Naive thymus-derived CD4-positive, alpha-beta T cell (primary cell): ENCODE results near the gene AP5B1. TPM values are rescaled to one million over a fixed set of nuclear protein-coding genes. Genes with fewer than 3 reads are reported as not detected.
"Not testable (repeated sequence)": the region's sequence is repeated elsewhere in the genome, so short reads cannot be mapped to it uniquely, and the experiment has no call there.

ENCODE experiments used
- ATAC-seq: fragments of 150-1000 bp; cut with Tn5 transposase; 2 replicates; pipeline ENCODE4 v1.10.0; 2021; ENCODE audit warnings: mild to moderate bottlenecking, moderate library complexity
- CTCF ChIA-PET: fragments of 350-600 bp; sonication (Branson Sonifier 250); formaldehyde crosslinking; loops from one replicate; lab custom pipeline; 2021; ENCODE audit warnings: antibody characterized with exemption; lab: Charles Lee
- POLR2A ChIA-PET: fragments of 350-600 bp; sonication (Branson Sonifier 250); formaldehyde crosslinking; loops from one replicate; lab custom pipeline; 2021; ENCODE audit warnings: antibody characterized with exemption, inconsistent platforms; lab: Charles Lee
- DNase-seq, 9 donors: peaks; one replicate each; pipeline versions ENCODE4 v3.0.0 to v3.0.0-alpha.2; 2020 to 2022; ENCODE audit warnings: mixed read lengths in 1 of 9
- H3K27ac ChIP-seq: one replicate; pipeline ENCODE4 v1.7.0; 2013; ENCODE audit warnings: mild to moderate bottlenecking, low read depth, low read length, moderate library complexity
- H3K27me3 ChIP-seq, 2 donors: one replicate each; pipeline ENCODE4 v1.7.0; 2013; ENCODE audit warnings: low read length in 2 of 2, mild to moderate bottlenecking in 2 of 2, moderate library complexity in 2 of 2; ENCODE audit not compliant: control insufficient read depth in 2 of 2, insufficient read depth in 2 of 2
- H3K36me3 ChIP-seq, 3 experiments: 1 replicate in 2 of 3; 2 replicates in 1 of 3; pipeline ENCODE4 v1.7.0; 2013; ENCODE audit warnings: low read length in 3 of 3, mild to moderate bottlenecking in 3 of 3, moderate library complexity in 1 of 3; ENCODE audit not compliant: insufficient read depth in 3 of 3, control insufficient read depth in 2 of 3
- H3K4me1 ChIP-seq, 2 donors: one replicate each; pipeline ENCODE4 v1.7.0; 2013; ENCODE audit warnings: low read length in 2 of 2, mild to moderate bottlenecking in 2 of 2, moderate library complexity in 1 of 2; ENCODE audit not compliant: control insufficient read depth in 2 of 2, insufficient read depth in 2 of 2
- H3K4me3 ChIP-seq: 2 replicates; pipeline ENCODE4 v1.7.0; 2013; ENCODE audit warnings: mild to moderate bottlenecking, low read length
- H3K9me3 ChIP-seq, 3 experiments: 1 replicate in 2 of 3; 2 replicates in 1 of 3; pipeline ENCODE4 v1.7.0; 2013; ENCODE audit warnings: low read length in 3 of 3; ENCODE audit not compliant: control insufficient read depth in 2 of 3
- H3K27ac Mint-ChIP-seq, 9 donors: one replicate each; pipeline ENCODE4 v1.8.0; 2020 to 2022; ENCODE audit warnings: mixed read lengths in 9 of 9, mild to moderate bottlenecking in 8 of 9, moderate library complexity in 5 of 9, inconsistent platforms in 2 of 9
- H3K27me3 Mint-ChIP-seq, 5 donors: one replicate each; pipeline ENCODE4 v1.8.0; 2021 to 2022; ENCODE audit warnings: mixed read lengths in 5 of 5, mild to moderate bottlenecking in 1 of 5
- H3K36me3 Mint-ChIP-seq, 5 donors: one replicate each; pipeline ENCODE4 v1.8.0; 2020 to 2022; ENCODE audit warnings: mixed read lengths in 5 of 5, mild to moderate bottlenecking in 3 of 5, inconsistent platforms in 1 of 5
- H3K4me1 Mint-ChIP-seq, 7 donors: one replicate each; pipeline ENCODE4 v1.8.0; 2020 to 2022; ENCODE audit warnings: mixed read lengths in 7 of 7, mild to moderate bottlenecking in 3 of 7, inconsistent platforms in 1 of 7
- H3K4me3 Mint-ChIP-seq, 10 donors: one replicate each; pipeline ENCODE4 v1.8.0; 2020 to 2022; ENCODE audit warnings: mild to moderate bottlenecking in 10 of 10, mixed read lengths in 10 of 10, moderate library complexity in 6 of 10, inconsistent platforms in 2 of 10
- H3K9me3 Mint-ChIP-seq, 11 donors: one replicate each; pipeline ENCODE4 v1.8.0; 2020 to 2022; ENCODE audit warnings: mixed read lengths in 11 of 11, mild to moderate bottlenecking in 4 of 11, inconsistent platforms in 1 of 11, moderate library complexity in 1 of 11
- intact Hi-C, 2 donors: fragments of 100-400 bp; cut with micrococcal nuclease; formaldehyde crosslinking; loops; one replicate each; pipeline ENCODE4 v1.15.1; 2023
- polyA plus RNA-seq, 2 donors: library from polyadenylated mRNA; unstranded; fragments of 300-500 nt; fragmentation: Illumina TruSeq; gene quantifications; one replicate each; pipeline ENCODE4 v1.2.3, GENCODE V29; 2021
- total RNA-seq, 6 experiments: library from RNA in 5 of 6; stranded (reverse) in 5 of 6; gene quantifications; 1 replicate in 5 of 6; 2 replicates in 1 of 6; pipeline ENCODE4 v1.2.3 and lab custom pipeline; 2021 to 2026

Gene AP5B1
- total and polyA plus RNA-seq, 7 experiments from 2014 or later: 8.8 to 31.0 (median 21.7) TPM

DNA sequence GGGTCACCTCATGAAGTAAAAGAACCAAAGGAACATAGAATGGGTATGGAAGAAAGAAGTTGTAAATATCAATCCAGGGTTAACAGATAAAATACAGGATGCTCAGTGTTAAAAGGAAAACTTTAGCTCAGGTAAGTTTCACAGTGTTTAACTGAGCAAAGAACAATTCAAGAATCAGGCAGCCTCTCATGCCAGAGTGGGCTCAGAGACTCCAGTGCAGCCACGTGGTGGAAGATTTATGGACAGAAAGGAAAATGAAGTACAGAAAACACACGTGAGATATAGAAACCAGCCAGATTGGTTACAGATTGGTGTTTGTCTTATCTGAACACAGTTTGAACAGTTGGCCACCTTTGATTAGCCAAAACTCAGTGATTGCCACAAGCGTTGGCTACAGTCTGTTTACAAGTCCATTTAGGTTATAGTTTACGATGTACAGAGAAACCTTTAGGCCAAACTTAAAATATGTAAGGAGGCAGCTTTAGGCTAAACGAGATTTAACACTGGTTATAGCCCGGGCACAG, 9.1 kb downstream of the AP5B1 start:
- no peaks in the 10 kb centered on the region for H3K27me3 Mint-ChIP-seq
- no peaks in the 10 kb centered on the region for H3K9me3 Mint-ChIP-seq
- H3K4me1 Mint-ChIP-seq: peaks cover 5 to 14% (median 11%) of the 10 kb centered on the region in 7 donors
- intact Hi-C loops: loop anchor here in 1 of 2 donors (2.0 kb wide), 1 partner anchor 145 kb away; no protein-coding TSS in a partner anchor
- ChIA-PET CTCF (interaction anchor here (0.7 to 2.5 kb wide), 4 partner anchors 8 to 77 kb away, joined by 3 to 21 read pairs (median 3); no protein-coding TSS in a partner anchor), POLR2A (interaction anchor here (1.1 kb wide), 1 partner anchor 129 kb away, joined by 3 read pairs; no protein-coding TSS in a partner anchor)
- no peak for ATAC-seq
- peaks cover 0 to 3% (median 0%) of the 10 kb centered on the region in 3 experiments for H3K36me3 ChIP-seq
- H3K9me3 ChIP-seq: no peaks in the 10 kb centered on the region
- H3K27ac Mint-ChIP-seq: no peak overlapping the region
- no peaks in the 10 kb centered on the region for H3K27me3 ChIP-seq
- no peaks in the 10 kb centered on the region for H3K4me1 ChIP-seq
- H3K4me3 Mint-ChIP-seq: no peak overlapping the region
- H3K27ac ChIP-seq: no peak overlapping the region
- no peak overlapping the region for H3K4me3 ChIP-seq
- DNase-seq: no peak
- peaks cover 0 to 4% (median 0%) of the 10 kb centered on the region in 5 donors for H3K36me3 Mint-ChIP-seq

GRCh38 chr11:65770951-65771567, 9.7 kb downstream of the AP5B1 start:
- no peaks in the 10 kb centered on the region for H3K9me3 Mint-ChIP-seq
- peaks cover 0 to 4% (median 0%) of the 10 kb centered on the region in 5 donors for H3K36me3 Mint-ChIP-seq
- no peak overlapping the region for H3K4me3 Mint-ChIP-seq
- no peak for DNase-seq
- no peaks in the 10 kb centered on the region for H3K27me3 Mint-ChIP-seq
- Histone ChIP-seq H3K9me3 (no peaks in the 10 kb centered on the region), H3K27ac (no peak overlapping the region), H3K4me3 (no peak overlapping the region), H3K27me3 (no peaks in the 10 kb centered on the region), H3K36me3 (no peaks in the 10 kb centered on the region), H3K4me1 (no peaks in the 10 kb centered on the region)
- ChIA-PET POLR2A (interaction anchor here (0.9 to 1.8 kb wide), 4 partner anchors 9 to 128 kb away, joined by 3 to 9 read pairs (median 4); partner anchors contain the start of gene KAT5), CTCF (interaction anchor here (0.6 to 2.5 kb wide), 10 partner anchors 9 to 145 kb away, joined by 3 to 21 read pairs (median 3); partner anchors contain the start of genes KAT5 and OVOL1)
- intact Hi-C loops: loop anchor here in 1 of 2 donors (1.0 to 2.0 kb wide), 2 partner anchors 60 to 144 kb away; no protein-coding TSS in a partner anchor
- peak overlapping the region in 1 of 9 donors; percentile 39 for H3K27ac Mint-ChIP-seq
- no peak for ATAC-seq
- H3K4me1 Mint-ChIP-seq: peaks cover 4 to 13% (median 8%) of the 10 kb centered on the region in 7 donors

GRCh38 chr11:65767806-65768205, 13.0 kb downstream of the AP5B1 start:
- H3K9me3 Mint-ChIP-seq, DNase-seq, H3K27me3 ChIP-seq, intact Hi-C loops, H3K36me3 ChIP-seq, H3K4me1 ChIP-seq, H3K27ac Mint-ChIP-seq, H3K27me3 Mint-ChIP-seq, H3K36me3 Mint-ChIP-seq, H3K4me3 ChIP-seq, H3K4me3 Mint-ChIP-seq, H3K9me3 ChIP-seq, H3K27ac ChIP-seq: not testable (repeated sequence)
- peaks cover 4 to 13% (median 6%) of the 10 kb centered on the region in 7 donors for H3K4me1 Mint-ChIP-seq
- ChIA-PET CTCF (interaction anchor here (0.7 to 0.8 kb wide), 2 partner anchors 39 to 56 kb away, joined by 3 read pairs; no protein-coding TSS in a partner anchor), POLR2A (interaction anchor here (0.6 kb wide), 1 partner anchor 40 kb away, joined by 3 read pairs; no protein-coding TSS in a partner anchor)
- ATAC-seq: peak; percentile 44

DNA sequence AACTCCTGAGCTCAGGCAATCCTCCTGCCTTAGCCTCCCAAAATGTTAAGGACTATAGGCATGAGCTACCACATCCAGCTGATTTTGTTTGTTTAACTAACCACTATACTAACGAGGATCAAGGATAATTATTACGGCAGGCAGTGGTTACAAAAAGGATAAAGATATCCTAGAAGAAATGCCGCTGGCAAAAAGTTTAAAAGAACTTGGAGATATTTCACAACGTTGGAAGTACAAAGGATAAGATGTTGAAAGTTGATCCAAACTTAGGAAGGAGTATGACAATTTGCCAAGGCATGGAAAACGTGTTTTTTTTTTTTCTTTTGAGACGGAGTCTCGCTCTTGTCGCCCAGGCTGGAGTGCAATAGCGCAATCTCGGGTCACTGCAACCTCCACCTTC, 13.4 kb downstream of the AP5B1 start:
- no peaks in the 10 kb centered on the region for H3K36me3 Mint-ChIP-seq
- H3K4me3 Mint-ChIP-seq: no peak overlapping the region
- no peaks in the 10 kb centered on the region for H3K36me3 ChIP-seq
- H3K4me1 ChIP-seq: no peaks in the 10 kb centered on the region
- H3K27ac Mint-ChIP-seq: no peak overlapping the region
- intact Hi-C loops: no loop called here
- no peaks in the 10 kb centered on the region for H3K27me3 ChIP-seq
- no peaks in the 10 kb centered on the region for H3K9me3 ChIP-seq
- H3K4me1 Mint-ChIP-seq: peaks cover 3 to 13% (median 6%) of the 10 kb centered on the region in 7 donors
- CTCF ChIA-PET: interaction anchor here (0.5 to 0.8 kb wide), 3 partner anchors 38 to 222 kb away, joined by 3 read pairs; no protein-coding TSS in a partner anchor
- no peak overlapping the region for H3K4me3 ChIP-seq
- POLR2A ChIA-PET: no interaction called here
- H3K9me3 Mint-ChIP-seq: no peaks in the 10 kb centered on the region
- ATAC-seq (no peak), DNase-seq (no peak)
- no peaks in the 10 kb centered on the region for H3K27me3 Mint-ChIP-seq
- no peak overlapping the region for H3K27ac ChIP-seq

DNA sequence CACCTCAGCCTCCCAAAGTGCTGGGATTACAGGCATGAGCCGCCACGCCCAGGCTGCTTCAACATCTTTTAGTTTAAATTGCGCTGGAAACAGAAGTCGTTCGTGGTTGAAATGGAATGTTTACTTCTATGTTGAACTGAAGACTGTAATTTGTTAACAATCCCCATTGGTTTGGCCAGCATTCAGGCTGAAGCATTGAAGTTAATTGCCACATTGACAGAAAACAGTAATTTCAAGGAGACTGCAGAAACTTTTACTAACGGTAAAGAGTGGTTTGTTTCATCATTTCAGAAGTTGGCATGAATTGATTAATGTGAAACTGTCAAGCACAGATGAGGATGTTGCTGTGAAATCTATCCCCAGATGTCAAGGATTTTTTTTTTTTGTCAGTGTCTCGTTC, 14.2 kb downstream of the AP5B1 start:
- H3K36me3 Mint-ChIP-seq: no peaks in the 10 kb centered on the region
- intact Hi-C loops: no loop called here
- ChIA-PET CTCF (no interaction called here), POLR2A (no interaction called here)
- H3K27ac Mint-ChIP-seq: no peak overlapping the region
- ATAC-seq (no peak), DNase-seq (no peak)
- H3K9me3 Mint-ChIP-seq: peaks cover 0 to under 1% (median 0%) of the 10 kb centered on the region in 11 donors
- H3K27me3 Mint-ChIP-seq: peaks cover 0 to under 1% (median 0%) of the 10 kb centered on the region in 5 donors
- Histone ChIP-seq H3K27ac (no peak overlapping the region), H3K4me1 (no peaks in the 10 kb centered on the region), H3K4me3 (no peak overlapping the region), H3K36me3 (no peaks in the 10 kb centered on the region), H3K9me3 (no peaks in the 10 kb centered on the region), H3K27me3 (no peaks in the 10 kb centered on the region)
- H3K4me3 Mint-ChIP-seq: no peak overlapping the region
- peaks cover 3 to 13% (median 6%) of the 10 kb centered on the region in 7 donors for H3K4me1 Mint-ChIP-seq

- H3K27me3 ChIP-seq: peaks cover 0 to 3% of the 10 kb centered on the region in 2 donors
- ATAC-seq (no peak), DNase-seq (no peak)
- H3K27ac Mint-ChIP-seq: no peak overlapping the region
- no peaks in the 10 kb centered on the region for H3K9me3 ChIP-seq
- H3K4me1 Mint-ChIP-seq: peaks cover 0 to 1% (median under 1%) of the 10 kb centered on the region in 7 donors
- no peaks in the 10 kb centered on the region for H3K4me1 ChIP-seq
- CTCF ChIA-PET: interaction anchor here (0.6 kb wide), 1 partner anchor 53 kb away, joined by 3 read pairs; no protein-coding TSS in a partner anchor
- peaks cover 0 to 2% (median 0%) of the 10 kb centered on the region in 11 donors for H3K9me3 Mint-ChIP-seq
- intact Hi-C loops: no loop called here
- peaks cover 3 to 16% (median 7%) of the 10 kb centered on the region in 5 donors for H3K27me3 Mint-ChIP-seq
- no peaks in the 10 kb centered on the region for H3K36me3 Mint-ChIP-seq
- POLR2A ChIA-PET: no interaction called here
- H3K36me3 ChIP-seq: no peaks in the 10 kb centered on the region
- no peak overlapping the region for H3K4me3 Mint-ChIP-seq
- no peak overlapping the region for H3K27ac ChIP-seq
- H3K4me3 ChIP-seq: no peak overlapping the region
These were observed 16.3 kb downstream of the AP5B1 start for GRCh38 chr11:65764434-65764833.
